ENCODE data around the gene ACTN4.
"Not testable (repeated sequence)": the region's sequence is repeated elsewhere in the genome, so short reads cannot be mapped to it uniquely, and the experiment has no call there.

The ACTN4 gene

DNA sequence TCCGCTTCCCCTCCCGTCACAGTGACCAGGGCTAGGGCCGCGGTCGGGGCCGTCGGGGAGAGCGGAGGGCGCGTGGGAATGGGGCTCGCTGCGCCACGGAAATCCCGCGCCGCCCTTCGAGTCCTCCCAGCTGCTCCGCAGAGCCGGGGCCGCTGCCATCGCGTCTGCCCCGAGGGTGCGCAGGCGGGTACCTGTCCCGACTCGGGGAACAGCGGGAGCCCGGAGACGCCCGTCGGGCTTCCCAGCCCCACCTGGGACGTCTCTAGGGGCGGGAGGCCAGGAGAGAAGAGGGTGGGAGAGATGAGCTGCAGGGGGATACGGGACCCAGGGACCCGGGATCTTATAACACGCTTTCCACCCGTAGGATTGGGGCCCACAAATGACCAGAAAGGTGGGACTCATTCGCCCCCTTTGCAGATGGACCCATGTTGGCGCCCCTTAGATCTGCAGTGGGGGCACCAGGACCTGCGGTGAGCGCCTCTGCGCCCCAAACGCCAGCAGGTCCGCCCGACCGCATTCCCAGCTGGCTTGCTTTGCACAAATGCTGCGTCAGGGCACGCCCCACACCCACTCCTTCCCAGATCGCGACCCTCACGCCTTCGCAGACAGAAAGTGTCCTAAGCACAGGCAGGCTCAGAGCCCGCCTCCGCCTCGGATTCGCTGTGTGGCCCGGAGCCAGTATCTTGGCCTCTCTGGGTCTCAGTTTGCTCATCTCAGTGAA lies 122.9 kb downstream of the ACTN4 start:
- not testable (repeated sequence) for DNase-seq (ENCODE audit: low spot score)

DNA sequence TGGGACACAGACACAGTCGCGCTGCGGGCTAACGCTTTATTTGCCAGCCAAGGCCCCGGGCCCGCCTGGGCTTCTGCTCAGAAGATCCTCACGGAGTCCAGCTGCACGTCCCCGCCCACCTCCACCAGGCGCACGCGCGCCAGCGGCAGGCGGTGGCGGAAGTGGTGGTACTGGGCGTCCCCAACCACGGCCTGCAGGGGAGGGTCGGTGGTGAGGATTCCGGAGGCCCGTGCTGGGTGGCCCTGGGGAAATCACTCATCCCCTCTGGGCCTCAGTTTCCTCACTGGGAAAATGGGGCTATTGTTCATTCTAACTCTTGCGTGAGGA lies 123.5 kb downstream of the ACTN4 start:
- DNase-seq (ENCODE audit: low spot score) = not testable (repeated sequence)

DNA sequence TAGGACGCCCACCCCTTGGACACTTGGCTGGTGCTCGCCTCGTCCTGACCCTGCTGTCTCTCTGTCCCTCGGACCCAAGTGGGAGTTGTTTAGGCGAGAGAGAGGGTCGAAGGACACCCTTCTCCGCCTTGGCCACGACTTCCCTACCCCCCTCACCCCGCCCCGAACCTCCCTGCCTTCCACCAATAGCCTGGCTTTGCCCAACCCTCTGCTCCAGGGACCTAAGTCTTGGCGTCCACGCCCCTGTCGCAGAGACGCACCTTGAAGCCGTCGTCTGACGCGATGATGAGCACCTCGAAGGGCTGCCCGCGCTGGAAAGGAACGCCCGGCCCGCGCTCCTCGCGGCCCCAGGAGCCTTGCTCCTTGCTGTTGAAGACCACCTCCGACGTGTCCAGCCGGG lies 124.1 kb downstream of the ACTN4 start:
- not testable (repeated sequence) for DNase-seq (ENCODE audit: low spot score)

DNA sequence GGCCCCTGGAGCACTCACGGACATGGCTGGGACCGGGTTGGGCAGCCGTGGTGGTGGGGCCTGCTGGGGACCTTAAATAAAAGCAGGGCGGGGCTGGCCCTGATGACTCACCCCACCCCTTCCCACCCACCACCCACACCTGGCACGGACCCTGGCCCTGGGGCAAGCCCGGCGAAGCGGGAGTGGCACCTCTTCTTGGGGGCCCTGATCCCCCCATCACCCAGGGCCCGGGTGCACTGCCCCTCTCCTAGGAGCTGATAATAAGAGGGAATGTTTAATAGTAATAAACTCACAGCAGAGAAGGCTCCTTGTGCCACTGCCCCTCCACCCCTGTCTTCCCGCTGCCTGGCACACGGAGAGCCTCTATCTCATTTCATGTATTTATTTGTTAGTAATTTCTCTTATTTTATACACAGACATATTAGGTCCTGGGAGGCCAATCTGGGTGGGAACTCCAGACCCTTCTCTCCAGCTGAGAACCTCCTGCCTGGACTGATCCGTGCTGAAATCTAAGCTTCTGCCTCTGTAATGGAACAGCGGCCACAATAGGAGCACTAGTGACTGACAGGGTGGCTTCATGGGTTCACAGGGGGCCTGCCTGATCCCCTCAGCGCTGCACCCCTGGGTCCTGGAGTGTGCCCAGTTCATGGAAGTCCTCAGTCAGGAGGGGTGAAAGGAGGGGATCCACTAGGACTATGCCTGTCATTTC lies 126.2 kb downstream of the ACTN4 start, which contains the start of gene LGALS7:
Gene LGALS7 (minus strand): TSS at position 49 of the 709 bp plus-strand sequence. CDS start 25 bp downstream, at position 24.
- DNase-seq (ENCODE audit: low spot score) = no peak

DNA sequence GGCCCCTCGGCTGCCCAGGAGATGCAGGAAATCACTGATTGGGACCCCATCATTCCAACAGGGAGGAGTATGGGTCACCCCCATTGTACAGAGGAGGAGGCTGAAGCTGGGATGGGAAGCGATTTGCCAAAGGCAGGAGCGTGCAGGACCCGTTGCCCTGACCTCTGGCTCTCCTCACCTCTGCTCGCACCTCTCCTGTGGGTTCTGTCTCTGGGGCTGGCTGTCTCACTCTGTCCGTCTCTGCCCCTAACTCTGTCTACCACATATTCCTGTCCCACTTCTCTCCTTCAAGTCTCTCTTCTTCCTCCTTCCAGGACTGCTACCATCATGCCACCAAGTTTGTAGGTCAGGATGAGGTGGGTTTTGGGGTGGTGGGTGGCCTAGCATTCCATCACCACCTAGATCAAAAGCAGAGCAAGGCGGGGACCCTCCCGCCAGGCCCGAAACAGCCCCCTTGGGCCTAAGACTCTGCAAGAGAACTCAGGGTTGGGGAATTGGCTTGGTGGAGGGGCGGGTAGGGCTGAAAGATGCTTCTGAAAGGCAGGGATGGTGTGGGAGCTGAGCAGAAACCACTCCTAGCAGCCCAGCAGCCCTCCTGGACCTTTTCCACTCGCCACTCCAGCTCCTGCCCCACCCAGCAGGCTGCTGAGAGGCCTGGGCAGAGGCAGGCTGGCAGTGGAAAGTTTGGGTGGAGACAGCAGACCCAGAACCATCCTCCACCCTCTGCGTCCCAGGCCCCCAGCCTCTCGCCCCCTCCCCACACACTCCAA lies 126.9 kb downstream of the ACTN4 start:
- DNase-seq (ENCODE audit: low spot score) = no peak

DNA sequence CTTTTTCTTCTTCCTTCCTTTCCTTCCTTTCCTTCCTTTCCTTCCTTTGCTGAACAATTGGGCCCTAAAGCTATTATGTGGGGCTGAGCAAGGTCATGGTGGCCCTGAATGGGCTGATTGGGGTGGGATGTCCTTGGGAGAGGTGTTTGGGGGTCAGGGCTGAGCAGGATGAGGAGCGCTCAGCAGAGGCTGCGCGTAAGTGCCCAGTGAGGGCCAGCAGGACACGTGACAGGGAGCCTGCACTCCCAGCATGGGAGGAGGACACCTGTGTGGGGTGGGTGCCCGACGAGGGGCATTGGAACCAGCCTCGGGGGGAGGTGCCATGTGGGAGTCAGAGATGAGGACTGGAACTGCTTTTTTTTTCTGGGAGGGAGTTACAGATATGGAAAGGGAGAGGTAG lies 131.3 kb downstream of the ACTN4 start:
- no peak for DNase-seq (ENCODE audit: low spot score)

DNA sequence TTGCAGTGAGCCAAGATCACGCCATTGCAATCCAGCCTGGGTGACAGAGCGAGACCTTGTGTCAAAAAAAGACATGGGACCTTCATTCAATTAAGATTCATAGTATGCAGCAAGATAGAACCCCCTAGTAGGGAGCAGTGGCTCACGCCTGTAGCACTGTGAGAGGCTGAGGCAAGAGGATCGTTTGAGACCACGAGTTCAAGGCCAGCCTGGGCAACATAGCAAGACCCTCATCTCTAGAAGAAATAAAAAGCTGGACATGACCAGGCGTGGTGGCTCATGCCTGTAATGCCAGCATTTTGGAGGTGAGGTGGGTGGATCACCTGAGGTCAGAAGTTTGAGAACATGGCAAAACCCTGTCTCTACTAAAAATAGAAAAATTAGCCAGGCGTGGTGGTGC lies 133.0 kb downstream of the ACTN4 start:
- no peak for DNase-seq (ENCODE audit: low spot score)

DNA sequence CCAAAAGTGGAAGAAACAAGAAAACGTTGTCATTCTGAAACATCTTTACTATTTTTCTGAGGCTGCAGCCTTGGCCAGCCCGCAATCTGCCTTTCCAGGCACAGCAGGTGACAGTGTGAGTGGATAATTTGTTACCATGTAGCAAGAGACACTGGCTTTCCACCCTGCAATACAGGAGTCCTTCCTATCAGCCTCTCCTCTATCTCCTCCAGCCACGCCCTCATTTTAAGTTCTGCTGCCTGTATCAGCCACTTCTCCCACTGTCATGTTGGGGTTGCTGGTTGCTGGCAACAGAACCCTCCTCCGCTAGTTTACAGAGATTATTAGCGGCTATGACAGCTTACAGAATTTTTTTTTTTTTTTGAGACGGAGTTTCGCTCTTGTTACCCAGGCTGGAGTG lies 133.6 kb downstream of the ACTN4 start:
- no peak for DNase-seq (ENCODE audit: low spot score)
